ENCODE measurements around the gene PHLDA2.

The PHLDA2 gene

GRCh38 chr11:2945031-2945756 is 16.0 kb upstream of the PHLDA2 start:
- DNase-seq: peak; percentile 44 to 58

GRCh38 chr11:2944530-2944929 is 15.3 kb upstream of the PHLDA2 start:
- Histone ChIP-seq H3K14ac (ENCODE audit: low read length) (no peak overlapping the region), H2BK120ac (ENCODE audit: insufficient read depth, low read length, poor library complexity) (no peak overlapping the region), H3K4ac (ENCODE audit: low read depth, low read length) (no peak overlapping the region), H3K9ac (ENCODE audit: low read length) (no peak overlapping the region), H2BK5ac (ENCODE audit: low read depth, low read length, poor library complexity) (no peak overlapping the region), H3K79me1 (ENCODE audit: low read length) (no peaks in the 10 kb centered on the region), H3K18ac (ENCODE audit: low read length) (no peak overlapping the region), H2AFZ (ENCODE audit: insufficient read depth, low read length, poor library complexity) (no peak overlapping the region), H3K79me2 (ENCODE audit: control insufficient read depth, insufficient read depth, low read length, poor library complexity) (no peaks in the 10 kb centered on the region), H4K12ac (ENCODE audit: low read depth, low read length) (no peak overlapping the region), H3K9me3 (ENCODE audit: insufficient read depth, low read depth, low read length) (no peaks in the 10 kb centered on the region), H3K36me3 (ENCODE audit: control insufficient read depth in 1 of 2, insufficient read depth in 2 of 2, low read length in 2 of 2) (peaks cover 47 to 52% of the 10 kb centered on the region in 2 experiments), H3K4me2 (ENCODE audit: low read length) (no peak overlapping the region), H4K91ac (ENCODE audit: low read depth, low read length) (no peak overlapping the region), H2AK5ac (ENCODE audit: low read length) (no peak overlapping the region), H3K23ac (ENCODE audit: low read length) (no peak overlapping the region), H3K27ac (ENCODE audit: low read depth, low read length) (no peak overlapping the region), H3K4me1 (ENCODE audit: control insufficient read depth in 1 of 2, insufficient read depth in 2 of 2, low read length in 2 of 2) (peaks cover 3 to 10% of the 10 kb centered on the region in 2 experiments), H3K27me3 (ENCODE audit: insufficient read depth, low read length) (no peaks in the 10 kb centered on the region), H3K4me3 (ENCODE audit: low read depth, low read length) (no peak overlapping the region), H4K8ac (ENCODE audit: low read depth, low read length) (no peak overlapping the region), H2BK12ac (ENCODE audit: low read length) (no peak overlapping the region)
- DNase-seq: no peak
- WGBS (ENCODE audit: extremely low coverage, insufficient coverage, insufficient read length): no CpG with 5 or more reads among the region's 24 CpGs

More at GRCh38 chr11:2945031-2945756, 16.0 kb upstream of the PHLDA2 start:
- no peak overlapping the region for H3K9ac ChIP-seq (ENCODE audit: low read length)
- no peak overlapping the region for H3K18ac ChIP-seq (ENCODE audit: low read length)
- no peaks in the 10 kb centered on the region for H3K79me1 ChIP-seq (ENCODE audit: low read length)
- no peak overlapping the region for H3K4ac ChIP-seq (ENCODE audit: low read depth, low read length)
- no peak overlapping the region for H3K23ac ChIP-seq (ENCODE audit: low read length)
- H3K79me2 ChIP-seq (ENCODE audit: control insufficient read depth, insufficient read depth, low read length, poor library complexity): no peaks in the 10 kb centered on the region
- WGBS (ENCODE audit: extremely low coverage, insufficient coverage, insufficient read length): no CpG with 5 or more reads among the region's 16 CpGs
- H3K36me3 ChIP-seq (ENCODE audit: control insufficient read depth in 1 of 2, insufficient read depth in 2 of 2, low read length in 2 of 2): peaks cover 51 to 59% of the 10 kb centered on the region in 2 experiments
- H3K4me1 ChIP-seq (ENCODE audit: control insufficient read depth in 1 of 2, insufficient read depth in 2 of 2, low read length in 2 of 2): peaks cover 3 to 10% of the 10 kb centered on the region in 2 experiments
- no peak overlapping the region for H3K4me2 ChIP-seq (ENCODE audit: low read length)
- no peak overlapping the region for H4K12ac ChIP-seq (ENCODE audit: low read depth, low read length)
- no peak overlapping the region for H2AK5ac ChIP-seq (ENCODE audit: low read length)
- H4K91ac ChIP-seq (ENCODE audit: low read depth, low read length): no peak overlapping the region
- no peaks in the 10 kb centered on the region for H3K27me3 ChIP-seq (ENCODE audit: insufficient read depth, low read length)
- no peak overlapping the region for H3K4me3 ChIP-seq (ENCODE audit: low read depth, low read length)
- no peak overlapping the region for H2AFZ ChIP-seq (ENCODE audit: insufficient read depth, low read length, poor library complexity)
- no peak overlapping the region for H2BK5ac ChIP-seq (ENCODE audit: low read depth, low read length, poor library complexity)
- no peaks in the 10 kb centered on the region for H3K9me3 ChIP-seq (ENCODE audit: insufficient read depth, low read depth, low read length)
- no peak overlapping the region for H4K8ac ChIP-seq (ENCODE audit: low read depth, low read length)
- no peak overlapping the region for H3K14ac ChIP-seq (ENCODE audit: low read length)
- no peak overlapping the region for H2BK12ac ChIP-seq (ENCODE audit: low read length)
- H3K27ac ChIP-seq (ENCODE audit: low read depth, low read length): no peak overlapping the region
- no peak overlapping the region for H2BK120ac ChIP-seq (ENCODE audit: insufficient read depth, low read length, poor library complexity)

- H2BK120ac ChIP-seq (ENCODE audit: insufficient read depth, low read length, poor library complexity): no peak overlapping the region
- H3K36me3 ChIP-seq (ENCODE audit: control insufficient read depth in 1 of 2, insufficient read depth in 2 of 2, low read length in 2 of 2): peaks cover 43 to 46% of the 10 kb centered on the region in 2 experiments
- no peak overlapping the region for H3K9ac ChIP-seq (ENCODE audit: low read length)
- H3K79me2 ChIP-seq (ENCODE audit: control insufficient read depth, insufficient read depth, low read length, poor library complexity): no peaks in the 10 kb centered on the region
- H3K79me1 ChIP-seq (ENCODE audit: low read length): no peaks in the 10 kb centered on the region
- no peak overlapping the region for H3K4me2 ChIP-seq (ENCODE audit: low read length)
- H2AFZ ChIP-seq (ENCODE audit: insufficient read depth, low read length, poor library complexity): no peak overlapping the region
- H3K14ac ChIP-seq (ENCODE audit: low read length): no peak overlapping the region
- no peak overlapping the region for H4K91ac ChIP-seq (ENCODE audit: low read depth, low read length)
- H3K27me3 ChIP-seq (ENCODE audit: insufficient read depth, low read length): no peaks in the 10 kb centered on the region
- no peak overlapping the region for H3K23ac ChIP-seq (ENCODE audit: low read length)
- no CpG with 5 or more reads among the region's 12 CpGs for WGBS (ENCODE audit: extremely low coverage, insufficient coverage, insufficient read length)
- H4K12ac ChIP-seq (ENCODE audit: low read depth, low read length): no peak overlapping the region
- H3K4me3 ChIP-seq (ENCODE audit: low read depth, low read length): no peak overlapping the region
- H3K27ac ChIP-seq (ENCODE audit: low read depth, low read length): no peak overlapping the region
- peaks cover 4% of the 10 kb centered on the region for H3K9me3 ChIP-seq (ENCODE audit: insufficient read depth, low read depth, low read length)
- no peak overlapping the region for H3K4ac ChIP-seq (ENCODE audit: low read depth, low read length)
- no peak overlapping the region for H3K18ac ChIP-seq (ENCODE audit: low read length)
- no peak overlapping the region for H4K8ac ChIP-seq (ENCODE audit: low read depth, low read length)
- no peak for DNase-seq
- no peak overlapping the region for H2BK5ac ChIP-seq (ENCODE audit: low read depth, low read length, poor library complexity)
- H3K4me1 ChIP-seq (ENCODE audit: control insufficient read depth in 1 of 2, insufficient read depth in 2 of 2, low read length in 2 of 2): peaks cover 3 to 10% of the 10 kb centered on the region in 2 experiments
- no peak overlapping the region for H2BK12ac ChIP-seq (ENCODE audit: low read length)
- H2AK5ac ChIP-seq (ENCODE audit: low read length): no peak overlapping the region
Observed at GRCh38 chr11:2943711-2944118, 14.5 kb upstream of the PHLDA2 start.

- Histone ChIP-seq H3K4me2 (ENCODE audit: low read length) (no peak overlapping the region), H3K27me3 (ENCODE audit: insufficient read depth, low read length) (no peaks in the 10 kb centered on the region), H3K18ac (ENCODE audit: low read length) (no peak overlapping the region), H3K4ac (ENCODE audit: low read depth, low read length) (no peak overlapping the region), H4K8ac (ENCODE audit: low read depth, low read length) (no peak overlapping the region), H2AFZ (ENCODE audit: insufficient read depth, low read length, poor library complexity) (no peak overlapping the region), H2AK5ac (ENCODE audit: low read length) (no peak overlapping the region), H3K9me3 (ENCODE audit: insufficient read depth, low read depth, low read length) (peaks cover 4% of the 10 kb centered on the region), H3K36me3 (ENCODE audit: control insufficient read depth in 1 of 2, insufficient read depth in 2 of 2, low read length in 2 of 2) (peaks cover 38 to 40% of the 10 kb centered on the region in 2 experiments), H3K79me1 (ENCODE audit: low read length) (no peaks in the 10 kb centered on the region), H2BK5ac (ENCODE audit: low read depth, low read length, poor library complexity) (no peak overlapping the region), H4K91ac (ENCODE audit: low read depth, low read length) (no peak overlapping the region), H3K79me2 (ENCODE audit: control insufficient read depth, insufficient read depth, low read length, poor library complexity) (no peaks in the 10 kb centered on the region), H2BK120ac (ENCODE audit: insufficient read depth, low read length, poor library complexity) (no peak overlapping the region), H4K12ac (ENCODE audit: low read depth, low read length) (no peak overlapping the region), H3K4me3 (ENCODE audit: low read depth, low read length) (no peak overlapping the region), H3K27ac (ENCODE audit: low read depth, low read length) (no peak overlapping the region), H3K4me1 (ENCODE audit: control insufficient read depth in 1 of 2, insufficient read depth in 2 of 2, low read length in 2 of 2) (peaks cover 3 to 10% of the 10 kb centered on the region in 2 experiments), H3K9ac (ENCODE audit: low read length) (no peak overlapping the region), H3K23ac (ENCODE audit: low read length) (no peak overlapping the region), H3K14ac (ENCODE audit: low read length) (no peak overlapping the region), H2BK12ac (ENCODE audit: low read length) (no peak overlapping the region)
- DNase-seq: no peak
- WGBS (ENCODE audit: extremely low coverage, insufficient coverage, insufficient read length): no CpG with 5 or more reads among the region's 15 CpGs
Observed at GRCh38 chr11:2942872-2943710, 13.9 kb upstream of the PHLDA2 start.
